ENCODE results near the gene ERCC4.
"Not testable (repeated sequence)": the region's sequence is repeated elsewhere in the genome, so short reads cannot be mapped to it uniquely, and the experiment has no call there.

- TF ChIP-seq CTCF (IDR thresholded peaks at IDR 0.05; ENCODE audit: insufficient read depth, low read depth, low read length); EZH2 (IDR thresholded peaks at IDR 0.05; ENCODE audit: insufficient read depth, low read length): not testable (repeated sequence)
Observed at GRCh38 chr16:13889323-13889722, 30.6 kb upstream of the ERCC4 start.
